Measurements from ENCODE around the gene LTA4H. TPM values are rescaled to one million over a fixed set of nuclear protein-coding genes. Genes with fewer than 3 reads are reported as not detected.
A peak's percentile ranks its signal among the peaks of the same experiment; 100 is the strongest.

Gene LTA4H
- total and polyA plus RNA-seq, 10 of the 15 experiments (the other 5 are each of a cell fraction or from before 2014, with no cell fraction given), result 43.9 to 106 (median 47.3) TPM

DNA sequence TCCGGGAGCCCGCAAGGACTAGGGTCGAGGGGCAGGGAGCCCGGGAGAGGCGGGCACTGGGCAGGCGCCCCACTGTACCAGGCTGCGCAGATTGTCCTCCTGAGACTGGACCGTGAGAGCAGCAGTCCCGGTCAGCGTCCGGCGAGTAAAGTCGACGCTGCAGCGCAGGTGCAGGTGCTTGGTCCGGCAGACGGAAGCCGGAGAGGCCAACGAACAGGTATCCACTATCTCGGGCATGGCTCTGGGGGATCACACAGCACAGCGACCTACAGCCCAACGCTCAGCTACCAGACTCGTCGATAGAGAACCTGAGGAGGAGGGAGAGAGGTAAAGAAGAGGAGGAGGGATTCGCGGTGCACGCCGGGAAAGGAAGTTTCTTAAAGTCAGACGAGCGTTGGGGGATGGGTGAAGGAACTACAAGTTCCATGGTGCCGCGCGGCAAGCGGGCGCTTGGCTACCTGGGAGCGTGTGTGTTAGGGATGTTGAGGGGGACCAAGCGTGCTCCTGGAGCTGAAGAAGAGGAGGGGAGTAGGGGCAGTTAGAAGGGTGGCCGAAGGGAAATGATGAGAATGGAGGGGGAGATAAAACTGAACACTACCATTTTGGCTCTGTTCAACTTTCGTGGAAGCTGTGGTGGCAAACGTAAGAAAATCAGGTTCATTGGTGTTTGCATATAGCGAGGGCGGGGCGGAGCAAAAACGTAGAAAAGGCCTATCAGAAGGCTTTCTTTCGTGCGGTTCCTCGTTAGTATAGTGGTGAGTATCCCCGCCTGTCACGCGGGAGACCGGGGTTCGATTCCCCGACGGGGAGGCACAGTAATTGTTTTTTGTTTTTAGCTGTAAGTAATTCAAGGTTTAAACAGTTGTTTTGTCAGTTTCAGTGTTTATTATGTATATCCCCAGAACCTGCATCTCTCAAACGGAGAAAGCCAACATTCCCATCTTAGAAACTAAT is at the start of gene LTA4H (continued):
- TF ChIP-seq EP300 (IDR thresholded peaks at IDR 0.05; ENCODE audit: borderline replicate concordance in 1 of 2, control insufficient read depth in 1 of 2, low read depth in 2 of 2, low read length in 2 of 2) (no peak; a peak in 1 of 4 replicates), TAF1 (IDR thresholded peaks at IDR 0.05; ENCODE audit: borderline replicate concordance, low read depth, low read length) (peak; percentile 64; the same call in 1 of the 2 replicates), NFXL1 (IDR thresholded peaks at IDR 0.05; ENCODE audit: borderline replicate concordance) (peak; percentile 94), DPF2 (IDR thresholded peaks at IDR 0.05) (peak; percentile 4; the same call in 1 of the 2 replicates), SIN3A (IDR thresholded peaks at IDR 0.05; ENCODE audit: low read depth, low read length) (no peak), ZSCAN29 (IDR thresholded peaks at IDR 0.05) (peak; percentile 89), SMARCA5 (IDR thresholded peaks at IDR 0.05) (peak; percentile 91), GABPA (IDR thresholded peaks at IDR 0.05; ENCODE audit: low read depth) (peak; percentile 67; the same call in 1 of the 2 replicates), KLF5 (IDR thresholded peaks at IDR 0.05; ENCODE audit: partially characterized antibody) (no peak), TCF3 (IDR thresholded peaks at IDR 0.05; ENCODE audit: borderline replicate concordance, insufficient read depth, low read depth, low read length) (no peak), GATAD2B (conservative IDR thresholded peaks at IDR 0.05; ENCODE audit: low read depth) (0 out of 2 replicates have a peak, but pooled peaks have one; percentile 1), HDGF (IDR thresholded peaks at IDR 0.05) (peak; percentile 98), IKZF1 (conservative IDR thresholded peaks at IDR 0.05) (peak; percentile 89), RUNX3 (IDR thresholded peaks at IDR 0.05; ENCODE audit: low read length) (peak; percentile 88), STAT3 (IDR thresholded peaks at IDR 0.05; ENCODE audit: low read depth, low read length) (no peak), ZNF207 (IDR thresholded peaks at IDR 0.05; ENCODE audit: borderline replicate concordance) (peak; percentile 88), MTA2 (IDR thresholded peaks at IDR 0.05; ENCODE audit: low read depth) (peak; percentile 51; the same call in 1 of the 2 replicates), ZNF24 (IDR thresholded peaks at IDR 0.05) (peak; percentile 100), SUPT20H (IDR thresholded peaks at IDR 0.05; ENCODE audit: borderline replicate concordance, control insufficient read depth, low read depth, low read length) (no peak)
- TF ChIP-seq, protein P1, sequence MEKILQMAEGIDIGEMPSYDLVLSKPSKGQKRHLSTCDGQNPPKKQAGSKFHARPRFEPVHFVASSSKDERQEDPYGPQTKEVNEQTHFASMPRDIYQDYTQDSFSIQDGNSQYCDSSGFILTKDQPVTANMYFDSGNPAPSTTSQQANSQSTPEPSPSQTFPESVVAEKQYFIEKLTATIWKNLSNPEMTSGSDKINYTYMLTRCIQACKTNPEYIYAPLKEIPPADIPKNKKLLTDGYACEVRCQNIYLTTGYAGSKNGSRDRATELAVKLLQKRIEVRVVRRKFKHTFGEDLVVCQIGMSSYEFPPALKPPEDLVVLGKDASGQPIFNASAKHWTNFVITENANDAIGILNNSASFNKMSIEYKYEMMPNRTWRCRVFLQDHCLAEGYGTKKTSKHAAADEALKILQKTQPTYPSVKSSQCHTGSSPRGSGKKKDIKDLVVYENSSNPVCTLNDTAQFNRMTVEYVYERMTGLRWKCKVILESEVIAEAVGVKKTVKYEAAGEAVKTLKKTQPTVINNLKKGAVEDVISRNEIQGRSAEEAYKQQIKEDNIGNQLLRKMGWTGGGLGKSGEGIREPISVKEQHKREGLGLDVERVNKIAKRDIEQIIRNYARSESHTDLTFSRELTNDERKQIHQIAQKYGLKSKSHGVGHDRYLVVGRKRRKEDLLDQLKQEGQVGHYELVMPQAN (conservative IDR thresholded peaks at IDR 0.05), result peak; percentile 32
- TF ChIP-seq, protein P2, sequence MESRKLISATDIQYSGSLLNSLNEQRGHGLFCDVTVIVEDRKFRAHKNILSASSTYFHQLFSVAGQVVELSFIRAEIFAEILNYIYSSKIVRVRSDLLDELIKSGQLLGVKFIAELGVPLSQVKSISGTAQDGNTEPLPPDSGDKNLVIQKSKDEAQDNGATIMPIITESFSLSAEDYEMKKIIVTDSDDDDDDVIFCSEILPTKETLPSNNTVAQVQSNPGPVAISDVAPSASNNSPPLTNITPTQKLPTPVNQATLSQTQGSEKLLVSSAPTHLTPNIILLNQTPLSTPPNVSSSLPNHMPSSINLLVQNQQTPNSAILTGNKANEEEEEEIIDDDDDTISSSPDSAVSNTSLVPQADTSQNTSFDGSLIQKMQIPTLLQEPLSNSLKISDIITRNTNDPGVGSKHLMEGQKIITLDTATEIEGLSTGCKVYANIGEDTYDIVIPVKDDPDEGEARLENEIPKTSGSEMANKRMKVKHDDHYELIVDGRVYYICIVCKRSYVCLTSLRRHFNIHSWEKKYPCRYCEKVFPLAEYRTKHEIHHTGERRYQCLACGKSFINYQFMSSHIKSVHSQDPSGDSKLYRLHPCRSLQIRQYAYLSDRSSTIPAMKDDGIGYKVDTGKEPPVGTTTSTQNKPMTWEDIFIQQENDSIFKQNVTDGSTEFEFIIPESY (IDR thresholded peaks at IDR 0.05), result peak; percentile 36; the same call in 1 of the 2 replicates
- TF ChIP-seq, protein P3, sequence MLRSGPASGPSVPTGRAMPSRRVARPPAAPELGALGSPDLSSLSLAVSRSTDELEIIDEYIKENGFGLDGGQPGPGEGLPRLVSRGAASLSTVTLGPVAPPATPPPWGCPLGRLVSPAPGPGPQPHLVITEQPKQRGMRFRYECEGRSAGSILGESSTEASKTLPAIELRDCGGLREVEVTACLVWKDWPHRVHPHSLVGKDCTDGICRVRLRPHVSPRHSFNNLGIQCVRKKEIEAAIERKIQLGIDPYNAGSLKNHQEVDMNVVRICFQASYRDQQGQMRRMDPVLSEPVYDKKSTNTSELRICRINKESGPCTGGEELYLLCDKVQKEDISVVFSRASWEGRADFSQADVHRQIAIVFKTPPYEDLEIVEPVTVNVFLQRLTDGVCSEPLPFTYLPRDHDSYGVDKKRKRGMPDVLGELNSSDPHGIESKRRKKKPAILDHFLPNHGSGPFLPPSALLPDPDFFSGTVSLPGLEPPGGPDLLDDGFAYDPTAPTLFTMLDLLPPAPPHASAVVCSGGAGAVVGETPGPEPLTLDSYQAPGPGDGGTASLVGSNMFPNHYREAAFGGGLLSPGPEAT (IDR thresholded peaks at IDR 0.05; ENCODE audit: low read depth), result peak; percentile 57
- TF ChIP-seq, protein P4, sequence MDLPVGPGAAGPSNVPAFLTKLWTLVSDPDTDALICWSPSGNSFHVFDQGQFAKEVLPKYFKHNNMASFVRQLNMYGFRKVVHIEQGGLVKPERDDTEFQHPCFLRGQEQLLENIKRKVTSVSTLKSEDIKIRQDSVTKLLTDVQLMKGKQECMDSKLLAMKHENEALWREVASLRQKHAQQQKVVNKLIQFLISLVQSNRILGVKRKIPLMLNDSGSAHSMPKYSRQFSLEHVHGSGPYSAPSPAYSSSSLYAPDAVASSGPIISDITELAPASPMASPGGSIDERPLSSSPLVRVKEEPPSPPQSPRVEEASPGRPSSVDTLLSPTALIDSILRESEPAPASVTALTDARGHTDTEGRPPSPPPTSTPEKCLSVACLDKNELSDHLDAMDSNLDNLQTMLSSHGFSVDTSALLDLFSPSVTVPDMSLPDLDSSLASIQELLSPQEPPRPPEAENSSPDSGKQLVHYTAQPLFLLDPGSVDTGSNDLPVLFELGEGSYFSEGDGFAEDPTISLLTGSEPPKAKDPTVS (IDR thresholded peaks at IDR 0.05; ENCODE audit: low read depth, low read length), result 0 out of 2 replicates have a peak, but pooled peaks have one; percentile 47

Measured in GM12878 (cell line).